Vagina (tissue), 2 donors: Measurements from ENCODE around the gene CADPS.

ENCODE experiments used
- CTCF ChIP-seq, 3 experiments: fragments of 450-650 bp in 2 of 3; fragments of 200-600 bp in 1 of 3; sonication (generic) in 1 of 3; IDR thresholded peaks; one replicate each; pipeline ENCODE4 v1.5.1; 2017 to 2019; ENCODE audit warnings: antibody characterized with exemption in 3 of 3, mild to moderate bottlenecking in 2 of 3, moderate library complexity in 2 of 3
- POLR2A ChIP-seq, 2 donors: fragments of 450-650 bp; IDR thresholded peaks; one replicate each; pipeline ENCODE4 v1.6.1; 2017; ENCODE audit warnings: antibody characterized with exemption in 2 of 2, mild to moderate bottlenecking in 2 of 2, moderate library complexity in 2 of 2

- TF ChIP-seq CTCF (IDR thresholded peaks at IDR 0.05) = no peak
- TF ChIP-seq POLR2A (IDR thresholded peaks at IDR 0.05) = no peak
These were observed 47.7 kb downstream of the CADPS start for GRCh38 chr3:62827550-62827949.
